Lower lobe of right lung (tissue), 2 donors: ENCODE data around the gene ZNF552. TPM values are rescaled to one million over a fixed set of nuclear protein-coding genes. Genes with fewer than 3 reads are reported as not detected.
"Not testable (repeated sequence)": the region's sequence is repeated elsewhere in the genome, so short reads cannot be mapped to it uniquely, and the experiment has no call there.

Experiments
- ATAC-seq, 2 donors: fragments of 200-7000 bp; cut with Tn5 transposase; one replicate each; pipeline ENCODE4 v1.9.1; 2020 to 2022; ENCODE audit warnings: mild to moderate bottlenecking in 2 of 2, moderate library complexity in 2 of 2
- DNase-seq: peaks from one replicate; pipeline ENCODE4 v3.0.0-alpha.2; 2020
- H3K27ac ChIP-seq: fragments of 200-600 bp; one replicate; pipeline ENCODE4 v1.8.0; 2022
- H3K27me3 ChIP-seq: fragments of 200-600 bp; one replicate; pipeline ENCODE4 v1.8.0; 2022; ENCODE audit warnings: low read depth
- H3K36me3 ChIP-seq: fragments of 200-600 bp; one replicate; pipeline ENCODE4 v1.8.0; 2022; ENCODE audit warnings: mild to moderate bottlenecking
- H3K4me1 ChIP-seq: fragments of 200-600 bp; one replicate; pipeline ENCODE4 v1.8.0; 2022
- H3K4me3 ChIP-seq: fragments of 200-600 bp; one replicate; pipeline ENCODE4 v1.8.0; 2022; ENCODE audit warnings: mild to moderate bottlenecking
- H3K9me3 ChIP-seq: fragments of 200-600 bp; one replicate; pipeline ENCODE4 v1.8.0; 2022
- intact Hi-C: fragments of 100-400 bp; cut with DNase I; formaldehyde crosslinking; loops from one replicate; pipeline ENCODE4 v1.11.0; 2022
- total RNA-seq: library from RNA; stranded (reverse); fragmentation: NEBNext Ultra II Directional; extraction: Animal tissue kit (Norgen Biotek cat#: 25700); gene quantifications from one replicate; pipeline ENCODE4 v1.2.1, GENCODE V29; 2021
- TF ChIP-seq, protein P1 (sequence below): fragments of 200-600 bp; IDR thresholded peaks from one replicate; pipeline ENCODE4 v1.8.0; 2022; ENCODE audit warnings: antibody characterized with exemption, mild to moderate bottlenecking
- donor health status: DM: no; HTN: yes; CAD: no; lungs with severe emphysema.

Gene ZNF552
- total RNA-seq, 1 donor from 2014 or later, result 20.0 TPM

DNA sequence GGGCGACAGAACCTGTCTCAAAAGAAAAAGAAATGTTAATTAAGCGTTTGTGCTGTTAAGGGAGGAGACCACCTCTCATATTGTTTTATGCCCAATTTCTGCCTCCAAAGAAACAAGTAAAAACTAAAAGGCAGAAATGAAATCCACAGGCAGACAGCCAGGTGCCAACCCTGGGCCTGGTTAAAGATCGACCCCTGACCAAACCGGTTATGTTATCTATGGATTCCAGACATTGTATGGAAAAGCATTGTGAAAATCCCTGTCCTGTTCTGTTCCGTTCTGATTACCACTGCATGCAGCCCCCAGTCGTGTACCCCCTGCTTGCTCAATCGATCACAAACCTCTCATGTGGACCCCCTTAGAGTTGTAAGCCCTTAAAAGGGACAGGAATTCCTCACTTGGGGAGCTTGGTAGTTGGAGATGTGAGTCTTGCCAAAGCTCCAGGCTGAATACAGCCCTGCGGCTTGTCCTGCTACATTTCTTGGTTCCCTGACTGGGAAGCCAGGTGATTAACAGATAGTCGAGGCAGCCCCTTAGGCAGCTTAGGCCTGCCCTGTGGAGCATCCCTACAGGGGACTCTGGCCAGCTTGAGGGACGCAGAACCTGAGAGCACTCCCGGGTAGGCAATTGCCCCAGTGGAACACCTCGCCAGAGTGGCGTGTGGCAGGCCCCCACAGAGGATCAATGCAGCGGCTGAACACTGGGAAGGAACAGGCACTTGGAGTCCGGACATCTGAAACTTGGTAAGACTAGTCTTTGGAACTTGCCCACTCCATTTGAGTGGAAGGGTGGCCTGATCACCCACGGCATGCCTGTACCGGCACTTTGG is 748 bp upstream of the ZNF552 start:
- intact Hi-C loops, result no loop called here
- peak overlapping the region; percentile 83 for H3K27ac ChIP-seq
- peak overlapping the region; percentile 88 for H3K4me3 ChIP-seq
- H3K36me3 ChIP-seq, result peaks cover 13% of the 10 kb centered on the region
- H3K4me1 ChIP-seq, result peaks cover 34% of the 10 kb centered on the region
- no peaks in the 10 kb centered on the region for H3K27me3 ChIP-seq
- ATAC-seq (no peak), DNase-seq (no peak)
- H3K9me3 ChIP-seq, result no peaks in the 10 kb centered on the region
- TF ChIP-seq, protein P1, sequence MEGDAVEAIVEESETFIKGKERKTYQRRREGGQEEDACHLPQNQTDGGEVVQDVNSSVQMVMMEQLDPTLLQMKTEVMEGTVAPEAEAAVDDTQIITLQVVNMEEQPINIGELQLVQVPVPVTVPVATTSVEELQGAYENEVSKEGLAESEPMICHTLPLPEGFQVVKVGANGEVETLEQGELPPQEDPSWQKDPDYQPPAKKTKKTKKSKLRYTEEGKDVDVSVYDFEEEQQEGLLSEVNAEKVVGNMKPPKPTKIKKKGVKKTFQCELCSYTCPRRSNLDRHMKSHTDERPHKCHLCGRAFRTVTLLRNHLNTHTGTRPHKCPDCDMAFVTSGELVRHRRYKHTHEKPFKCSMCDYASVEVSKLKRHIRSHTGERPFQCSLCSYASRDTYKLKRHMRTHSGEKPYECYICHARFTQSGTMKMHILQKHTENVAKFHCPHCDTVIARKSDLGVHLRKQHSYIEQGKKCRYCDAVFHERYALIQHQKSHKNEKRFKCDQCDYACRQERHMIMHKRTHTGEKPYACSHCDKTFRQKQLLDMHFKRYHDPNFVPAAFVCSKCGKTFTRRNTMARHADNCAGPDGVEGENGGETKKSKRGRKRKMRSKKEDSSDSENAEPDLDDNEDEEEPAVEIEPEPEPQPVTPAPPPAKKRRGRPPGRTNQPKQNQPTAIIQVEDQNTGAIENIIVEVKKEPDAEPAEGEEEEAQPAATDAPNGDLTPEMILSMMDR, result no peak

DNA sequence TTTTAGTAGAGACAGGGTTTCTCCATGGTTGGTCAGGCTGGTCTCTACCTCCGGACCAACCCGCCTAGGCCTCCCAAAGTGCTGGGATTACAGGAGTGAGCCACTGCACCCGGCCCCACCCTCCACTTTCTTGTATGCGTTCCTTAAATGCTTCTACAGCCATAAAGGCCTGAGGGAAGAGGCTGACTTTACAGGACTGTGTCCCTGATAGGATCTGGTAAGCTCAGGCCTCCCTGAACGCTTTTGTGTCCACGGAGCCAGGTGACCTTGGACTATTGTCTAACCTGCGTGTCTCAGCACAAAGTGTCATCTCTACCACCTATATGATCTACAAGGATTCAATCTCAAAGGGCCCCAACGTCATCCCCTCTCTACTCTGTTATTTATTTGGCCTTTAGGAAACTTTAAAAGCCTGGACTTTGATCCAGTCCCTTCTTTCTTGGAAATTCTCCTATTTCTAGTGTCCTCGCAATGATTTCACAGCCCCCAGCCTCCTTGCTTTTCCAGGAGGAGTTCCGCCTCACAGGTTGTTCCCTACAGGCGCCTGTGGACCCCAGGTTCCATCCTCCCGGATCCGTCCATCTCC is 701 bp downstream of the ZNF552 start:
- peaks cover 28% of the 10 kb centered on the region for H3K36me3 ChIP-seq
- peak overlapping the region; percentile 88 for H3K4me3 ChIP-seq
- TF ChIP-seq, protein P1, result no peak
- intact Hi-C loops, result no loop called here
- H3K27ac ChIP-seq, result peak overlapping the region; percentile 83
- H3K4me1 ChIP-seq, result peaks cover 34% of the 10 kb centered on the region
- no peak for DNase-seq
- no peaks in the 10 kb centered on the region for H3K27me3 ChIP-seq
- ATAC-seq, result peak; percentile 42 to 65
- H3K9me3 ChIP-seq, result no peaks in the 10 kb centered on the region

DNA sequence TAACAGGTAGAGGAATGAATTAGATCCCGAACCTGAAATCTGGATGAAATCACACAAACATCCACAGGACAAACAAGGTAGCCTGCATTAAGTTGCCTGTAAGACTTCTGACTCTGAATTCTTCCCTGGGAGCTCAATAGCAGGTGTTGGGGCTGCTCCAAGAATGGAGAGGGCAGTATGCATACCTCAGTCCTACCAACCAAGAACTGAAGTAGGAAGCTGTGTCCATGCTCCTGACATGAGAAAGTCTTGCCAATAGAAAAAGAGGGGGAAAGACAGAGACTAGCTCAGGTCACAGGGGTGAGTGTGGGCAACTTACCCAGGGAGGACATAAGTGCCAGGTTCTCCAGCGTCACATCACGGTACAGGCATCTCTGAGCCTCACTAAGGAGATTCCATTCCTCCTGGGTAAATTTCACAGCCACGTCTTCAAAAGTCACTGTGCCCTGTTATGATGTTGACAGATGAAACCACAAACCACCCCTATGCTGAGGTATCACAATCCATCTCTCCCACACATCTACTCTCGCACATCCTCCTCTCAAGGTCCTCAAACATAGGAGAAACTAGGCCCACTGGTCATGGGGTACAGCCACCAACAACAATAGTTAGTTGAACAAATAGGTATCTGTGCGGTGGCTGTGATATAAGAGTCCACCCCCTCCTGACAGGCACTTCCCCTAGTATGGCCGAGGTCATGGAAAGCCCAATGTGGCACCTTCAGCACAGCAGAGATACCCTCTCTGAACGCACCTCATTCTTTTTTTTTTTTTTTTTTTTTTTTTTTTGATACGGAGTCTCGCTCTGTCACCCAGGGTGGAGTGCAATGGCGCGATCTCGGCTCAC is 1.5 kb downstream of the ZNF552 start:
- H3K36me3 ChIP-seq, result peaks cover 33% of the 10 kb centered on the region
- DNase-seq, intact Hi-C loops, H3K27me3 ChIP-seq, H3K9me3 ChIP-seq: not testable (repeated sequence)
- peaks cover 34% of the 10 kb centered on the region for H3K4me1 ChIP-seq
- peak overlapping the region; percentile 83 for H3K27ac ChIP-seq
- ATAC-seq, result peak in 1 of 2 donors; percentile 22
- peak overlapping the region; percentile 88 for H3K4me3 ChIP-seq

DNA sequence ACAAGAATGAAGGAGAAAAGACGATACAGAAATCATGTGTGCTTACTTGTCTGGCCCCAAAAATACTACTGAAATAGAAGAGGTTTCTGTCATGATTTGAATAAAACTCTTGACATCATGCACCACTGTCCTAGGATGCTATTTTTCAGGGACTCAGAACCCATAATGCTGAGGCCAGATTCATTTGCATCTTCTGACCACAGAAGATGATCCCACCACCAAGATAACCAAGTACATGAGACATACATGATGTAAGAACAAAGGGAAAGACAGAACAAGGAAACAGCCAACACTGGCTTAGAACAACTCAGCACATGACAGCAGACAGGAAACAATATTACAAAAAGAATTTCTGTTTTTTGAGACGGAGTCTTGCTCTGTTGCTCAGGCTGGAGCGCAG is 2.5 kb downstream of the ZNF552 start:
- H3K4me3 ChIP-seq, result no peak overlapping the region
- H3K27ac ChIP-seq, result no peak overlapping the region
- TF ChIP-seq, protein P1, result no peak
- DNase-seq (no peak), ATAC-seq (no peak)
- peaks cover 42% of the 10 kb centered on the region for H3K36me3 ChIP-seq
- intact Hi-C loops, result no loop called here
- peaks cover 34% of the 10 kb centered on the region for H3K4me1 ChIP-seq
- H3K27me3 ChIP-seq, result no peaks in the 10 kb centered on the region
- H3K9me3 ChIP-seq, result no peaks in the 10 kb centered on the region

DNA sequence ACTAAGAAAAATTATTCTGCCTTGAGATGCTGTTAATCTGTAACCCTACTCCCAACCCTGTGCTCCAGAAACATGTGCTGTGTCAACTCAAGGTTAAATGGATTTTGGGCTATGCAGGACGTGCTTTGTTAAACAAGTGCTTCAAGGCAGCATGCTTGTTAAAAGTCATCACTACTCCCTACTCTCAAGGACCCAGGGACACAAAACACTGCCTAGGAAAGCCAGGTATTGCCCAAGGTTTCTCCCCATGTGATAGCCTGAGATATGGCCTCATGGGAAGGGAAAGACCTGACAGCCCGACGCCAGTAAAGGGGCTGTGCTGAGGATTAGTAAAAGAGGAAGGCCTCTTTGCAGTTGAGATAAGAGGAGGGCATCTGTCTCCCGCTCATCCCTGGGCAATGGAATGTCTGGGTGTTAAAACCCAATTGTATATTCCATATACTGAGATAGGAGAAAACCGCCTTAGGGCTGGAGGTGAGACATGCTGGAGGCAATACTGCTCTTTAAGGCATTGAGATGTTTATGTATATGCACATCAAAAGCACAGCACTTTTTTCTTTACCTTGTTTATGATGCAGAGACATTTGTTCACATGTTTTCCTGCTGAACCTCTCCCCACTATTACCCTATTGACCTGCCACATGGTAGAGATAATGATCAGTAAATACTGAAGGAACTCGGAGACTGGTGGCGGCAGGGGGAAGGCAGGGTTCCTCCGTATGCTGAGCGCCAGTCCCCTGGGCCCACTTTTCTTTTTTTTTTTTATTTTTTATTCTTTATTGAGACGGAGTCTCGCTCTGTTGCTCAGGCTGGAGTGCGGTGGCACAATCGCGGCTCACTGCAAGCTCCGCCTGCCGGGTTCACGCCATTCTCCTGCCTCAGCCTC is 4.1 kb downstream of the ZNF552 start:
- DNase-seq, intact Hi-C loops, ATAC-seq, H3K27ac ChIP-seq, H3K27me3 ChIP-seq, H3K9me3 ChIP-seq, H3K4me3 ChIP-seq: not testable (repeated sequence)
- Histone ChIP-seq H3K4me1 (peaks cover 37% of the 10 kb centered on the region), H3K36me3 (peaks cover 42% of the 10 kb centered on the region)

DNA sequence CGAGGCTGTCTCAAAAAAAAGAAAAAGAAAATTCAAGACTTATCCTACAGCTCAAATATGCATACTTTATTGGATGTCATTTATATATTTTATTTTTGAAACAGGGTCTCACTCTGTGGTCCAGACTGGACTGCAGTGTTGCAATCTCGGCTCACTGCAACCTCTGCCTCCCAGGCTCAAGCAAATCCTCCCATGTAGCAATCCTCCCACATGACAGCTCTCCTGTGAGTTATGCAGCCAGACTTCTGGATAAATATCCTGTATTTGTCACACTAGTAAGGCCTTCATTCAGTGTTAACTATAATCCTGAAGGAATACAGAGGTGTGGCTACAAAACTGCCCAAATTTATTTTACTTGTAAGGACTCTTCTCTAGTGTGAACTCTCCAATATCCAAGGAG is 7.2 kb downstream of the ZNF552 start:
- Histone ChIP-seq H3K36me3 (peaks cover 42% of the 10 kb centered on the region), H3K4me1 (peaks cover 44% of the 10 kb centered on the region), H3K4me3 (no peak overlapping the region), H3K27me3 (no peaks in the 10 kb centered on the region), H3K9me3 (no peaks in the 10 kb centered on the region), H3K27ac (no peak overlapping the region)
- intact Hi-C loops, result no loop called here
- TF ChIP-seq, protein P1, result no peak
- no peak for DNase-seq
- no peak for ATAC-seq
